GM12878 (cell line): ENCODE results near the gene MDFI. TPM values are rescaled to one million over a fixed set of nuclear protein-coding genes. Genes with fewer than 3 reads are reported as not detected.

ENCODE experiments used
- ATAC-seq: fragments of 200-7000 bp; cut with Tn5 transposase; 3 replicates; pipeline ENCODE4 v1.9.1; 2020; ENCODE audit warnings: mild to moderate bottlenecking, moderate library complexity
- BruUV-seq: library from RNA; stranded (reverse); fragments of 400-500 nt; replicated peaks from 2 replicates; lab custom pipeline; 2021; lab: Mats Ljungman, UMichigan
- CTCF ChIA-PET: fragments of 300-600 bp; sonication (Branson Sonifier 250); formaldehyde crosslinking; extraction: SDS; loops from one replicate; lab custom pipeline; 2021; ENCODE audit warnings: inconsistent platforms; lab: Yijun Ruan, JAX
- POLR2A ChIA-PET: fragments of 350-600 bp; formaldehyde crosslinking; extraction: SDS; loops from one replicate; lab custom pipeline; 2021; ENCODE audit warnings: inconsistent platforms; lab: Charles Lee
- RAD21 ChIA-PET: fragments of 300-600 bp; sonication (Branson Sonifier 250); formaldehyde crosslinking; loops from one replicate; lab custom pipeline; 2023; ENCODE audit warnings: antibody characterized with exemption; ENCODE audit not compliant: unreplicated experiment; lab: Charles Lee
- SMC1A ChIA-PET: fragments of 300-600 bp; sonication (Branson Sonifier 250); formaldehyde crosslinking; loops from one replicate; lab custom pipeline; 2023; ENCODE audit not compliant: unreplicated experiment, uncharacterized antibody; lab: Charles Lee
- DNase-seq: peaks from one replicate; pipeline ENCODE4 v3.0.0-alpha.2; 2011; ENCODE audit warnings: low read depth, low spot score
- FAIRE-seq: peaks from 3 replicates; lab custom pipeline; 2011; peaks lifted over from hg19 to GRCh38; lab: Jason Lieb, UNC
- H2AFZ ChIP-seq: 2 replicates; pipeline ENCODE4 v1.6.0; 2011; ENCODE audit warnings: low read depth, low read length, control low read depth; ENCODE audit not compliant: control insufficient read depth
- H3K27ac ChIP-seq: 2 replicates; pipeline ENCODE4 v1.5.1; 2011; ENCODE audit warnings: control low read depth; ENCODE audit not compliant: control insufficient read depth, insufficient read depth
- H3K27me3 ChIP-seq, 2 experiments: replicated peaks in 1 of 2; 2 replicates each; pipeline versions ENCODE4 v1.6.0 to v1.6.1; 2011; ENCODE audit warnings: low read length in 1 of 2; ENCODE audit not compliant: control insufficient read depth in 2 of 2, insufficient read depth in 2 of 2
- H3K36me3 ChIP-seq, 2 experiments: 2 replicates each; pipeline ENCODE4 v1.5.1; 2011; ENCODE audit warnings: low read length in 1 of 2; ENCODE audit not compliant: control insufficient read depth in 2 of 2, insufficient read depth in 2 of 2
- H3K4me1 ChIP-seq: 2 replicates; pipeline ENCODE4 v1.6.1; 2011; ENCODE audit warnings: mild to moderate bottlenecking, low read length, moderate library complexity, mixed read lengths; ENCODE audit not compliant: control insufficient read depth, insufficient read depth
- H3K4me2 ChIP-seq: 2 replicates; pipeline ENCODE4 v1.6.0; 2011; ENCODE audit warnings: control low read depth; ENCODE audit not compliant: control insufficient read depth, insufficient read depth
- H3K4me3 ChIP-seq: fragments of 200-600 bp; sonication (generic); 2 replicates; pipeline ENCODE4 v1.5.1; 2016
- H3K79me2 ChIP-seq: 2 replicates; pipeline ENCODE4 v1.6.0; 2011; ENCODE audit warnings: low read length; ENCODE audit not compliant: control insufficient read depth, insufficient read depth
- H3K9ac ChIP-seq: 2 replicates; pipeline ENCODE4 v1.8.0; 2011; ENCODE audit warnings: low read length, control low read depth, mixed read lengths; ENCODE audit not compliant: control insufficient read depth, insufficient read depth
- H3K9me3 ChIP-seq: replicated peaks from 3 replicates; pipeline ENCODE4 v1.5.1; 2011; ENCODE audit warnings: mild to moderate bottlenecking, low read length; ENCODE audit not compliant: control insufficient read depth, insufficient read depth
- H4K20me1 ChIP-seq: 2 replicates; pipeline ENCODE4 v1.6.0; 2011; ENCODE audit not compliant: control insufficient read depth, insufficient read depth
- BMI1 ChIP-seq: fragments of 450-650 bp; IDR thresholded peaks from 2 replicates; pipeline ENCODE4 v1.6.1; 2016; ENCODE audit warnings: mild to moderate bottlenecking, moderate library complexity, borderline replicate concordance
- FOXK2 ChIP-seq: fragments of 450-650 bp; IDR thresholded peaks from 2 replicates; pipeline ENCODE4 v1.6.1; 2017; ENCODE audit warnings: mild to moderate bottlenecking, moderate library complexity
- HCFC1 ChIP-seq: fragments of 150-350 bp; IDR thresholded peaks from 2 replicates; pipeline ENCODE4 v1.6.1; 2014; ENCODE audit warnings: low read length
- HDAC6 ChIP-seq: fragments of 200-600 bp; sonication (generic); IDR thresholded peaks from one replicate; pipeline ENCODE4 v1.8.0; 2017; ENCODE audit warnings: antibody characterized with exemption; ENCODE audit not compliant: unreplicated experiment
- LARP7 ChIP-seq: fragments of 450-650 bp; IDR thresholded peaks from 2 replicates; pipeline ENCODE4 v1.6.1; 2017; ENCODE audit warnings: mild to moderate bottlenecking
- SIN3A ChIP-seq: IDR thresholded peaks from 2 replicates; pipeline ENCODE4 v1.6.1; 2012; ENCODE audit warnings: low read depth, low read length, improper control_type of control experiment
- SMAD5 ChIP-seq: IDR thresholded peaks from 2 replicates; pipeline ENCODE4 v1.6.1; 2016; ENCODE audit warnings: antibody characterized with exemption, low read depth
- SREBF2 ChIP-seq: IDR thresholded peaks from 2 replicates; pipeline ENCODE4 v1.6.1; 2012; ENCODE audit warnings: mild to moderate bottlenecking, low read length
- SUPT20H ChIP-seq: IDR thresholded peaks from 2 replicates; pipeline ENCODE4 v1.6.1; 2011; ENCODE audit warnings: low read depth, mild to moderate bottlenecking, low read length, moderate library complexity, borderline replicate concordance; ENCODE audit not compliant: control insufficient read depth
- YBX1 ChIP-seq: fragments of 450-650 bp; IDR thresholded peaks from 2 replicates; pipeline ENCODE4 v1.6.1; 2016; ENCODE audit warnings: antibody characterized with exemption
- YY1 ChIP-seq: IDR thresholded peaks from 2 replicates; pipeline ENCODE4 v1.6.1; 2011; ENCODE audit warnings: low read depth, mild to moderate bottlenecking, low read length
- ZNF274 ChIP-seq: IDR thresholded peaks from one replicate; pipeline ENCODE4 v1.8.0; 2011; ENCODE audit not compliant: insufficient read length, insufficient read depth
- WGBS: methylation state at CpG from one replicate; pipeline ENCODE4 v1.1.6; 2016; ENCODE audit warnings: low lambda C conversion rate; ENCODE audit not compliant: insufficient replicate concordance, insufficient coverage; ENCODE audit errors: missing lambda C conversion rate; 5-methylcytosine and 5-hydroxymethylcytosine counted together
- in situ Hi-C: fragments of 300-500 bp; cut with MboI; formaldehyde crosslinking; loops from 9 replicates; pipeline ENCODE4 v1.14.3; 2018; ENCODE audit warnings: mixed read lengths
- intact Hi-C: fragments of 100-400 bp; cut with micrococcal nuclease; formaldehyde crosslinking; loops from one replicate; pipeline ENCODE4 v1.14.2; 2022; ENCODE audit not compliant: unreplicated experiment
- polyA plus RNA-seq, 11 experiments: library from polyadenylated mRNA; depleted of rRNA in 4 of 11; unstranded in 6 of 11; stranded (reverse) in 5 of 11; fragments of >200 nt; fragmentation: Nextera tagmentation in 4 of 11; fragmentation: Illumina TruSeq in 1 of 11; extraction: Ambion mirVana in 4 of 11; extraction: Trizol in 1 of 11; gene quantifications; 1 replicate in 1 of 11; 2 replicates in 10 of 11; pipeline versions ENCODE4 v1.2.1 to v1.2.3, GENCODE V29; 2011 to 2016; ENCODE audit warnings: inconsistent platforms in 2 of 11, missing spikeins in 2 of 11, low read depth in 1 of 11
- total RNA-seq, 4 experiments: library from RNA; depleted of rRNA in 3 of 4; stranded (reverse); fragments of >200 nt in 3 of 4; fragmentation: Illumina TruSeq in 1 of 4; extraction: Trizol in 1 of 4; gene quantifications; 2 replicates each; pipeline versions ENCODE4 v1.2.1 to v1.2.3, GENCODE V29; 2013 to 2021
- TF ChIP-seq, protein P1 (sequence below): fragments of 450-650 bp; formaldehyde crosslinking; IDR thresholded peaks from 2 replicates; pipeline ENCODE4 v1.5.0; 2022; ENCODE audit warnings: mild to moderate bottlenecking, missing genetic modification characterization
- TF ChIP-seq, protein P2 (sequence below): fragments of 450-650 bp; IDR thresholded peaks from 2 replicates; pipeline ENCODE4 v1.6.1; 2017; ENCODE audit warnings: low read depth, mild to moderate bottlenecking, moderate library complexity
- TF ChIP-seq, protein P3 (sequence below): IDR thresholded peaks from 2 replicates; pipeline ENCODE4 v1.6.1; 2011; ENCODE audit warnings: low read depth, mild to moderate bottlenecking, low read length, moderate library complexity, borderline replicate concordance; ENCODE audit errors: extremely low read depth
- TF ChIP-seq, protein P4 (sequence below): fragments of 450-650 bp; IDR thresholded peaks from 2 replicates; pipeline ENCODE4 v1.6.1; 2017; ENCODE audit warnings: mild to moderate bottlenecking, low read depth, inconsistent platforms; ENCODE audit not compliant: poor library complexity, severe bottlenecking
- TF ChIP-seq, protein P5 (sequence below): IDR thresholded peaks from 2 replicates; pipeline ENCODE4 v1.6.1; 2012; ENCODE audit warnings: low read depth, low read length, improper control_type of control experiment

The MDFI gene
- total and polyA plus RNA-seq, 10 of the 15 experiments (the other 5 are each of a cell fraction or from before 2014, with no cell fraction given), result not detected

DNA sequence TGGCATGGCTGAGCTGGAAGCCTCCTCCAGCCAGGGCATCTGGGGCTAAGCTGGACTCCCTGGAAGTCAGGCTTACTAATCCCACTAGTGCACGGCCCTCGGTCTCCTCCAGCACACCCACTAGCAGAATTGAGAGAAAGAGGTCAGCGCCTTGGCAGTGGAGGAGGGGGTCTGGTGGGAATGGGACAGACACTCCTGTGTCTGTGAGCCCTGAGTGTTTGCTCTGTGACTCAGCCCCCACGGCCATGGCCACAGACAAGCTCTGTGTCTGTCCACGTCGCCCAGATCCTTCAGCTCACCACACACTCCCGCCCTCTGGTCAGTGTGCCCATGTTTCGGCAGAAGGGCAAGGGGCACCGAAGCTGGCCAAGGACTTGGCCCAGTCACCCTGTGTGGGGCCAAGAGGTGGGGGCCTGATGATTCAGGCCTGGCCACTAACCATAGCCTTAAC, 8.8 kb downstream of the MDFI start:
- ChIA-PET SMC1A (no interaction called here), POLR2A (no interaction called here), CTCF (no interaction called here), RAD21 (no interaction called here)
- H3K36me3 ChIP-seq, result no peaks in the 10 kb centered on the region
- FAIRE-seq (no peak), ATAC-seq (no peak), DNase-seq (no peak)
- BruUV-seq, result no TSS peak
- H3K27ac ChIP-seq, result no peak overlapping the region
- no peak overlapping the region for H3K9ac ChIP-seq
- no peak for TF ChIP-seq SREBF2
- TF ChIP-seq HCFC1, result no peak
- TF ChIP-seq YY1, result no peak
- TF ChIP-seq HDAC6, result no peak
- TF ChIP-seq, protein P1, sequence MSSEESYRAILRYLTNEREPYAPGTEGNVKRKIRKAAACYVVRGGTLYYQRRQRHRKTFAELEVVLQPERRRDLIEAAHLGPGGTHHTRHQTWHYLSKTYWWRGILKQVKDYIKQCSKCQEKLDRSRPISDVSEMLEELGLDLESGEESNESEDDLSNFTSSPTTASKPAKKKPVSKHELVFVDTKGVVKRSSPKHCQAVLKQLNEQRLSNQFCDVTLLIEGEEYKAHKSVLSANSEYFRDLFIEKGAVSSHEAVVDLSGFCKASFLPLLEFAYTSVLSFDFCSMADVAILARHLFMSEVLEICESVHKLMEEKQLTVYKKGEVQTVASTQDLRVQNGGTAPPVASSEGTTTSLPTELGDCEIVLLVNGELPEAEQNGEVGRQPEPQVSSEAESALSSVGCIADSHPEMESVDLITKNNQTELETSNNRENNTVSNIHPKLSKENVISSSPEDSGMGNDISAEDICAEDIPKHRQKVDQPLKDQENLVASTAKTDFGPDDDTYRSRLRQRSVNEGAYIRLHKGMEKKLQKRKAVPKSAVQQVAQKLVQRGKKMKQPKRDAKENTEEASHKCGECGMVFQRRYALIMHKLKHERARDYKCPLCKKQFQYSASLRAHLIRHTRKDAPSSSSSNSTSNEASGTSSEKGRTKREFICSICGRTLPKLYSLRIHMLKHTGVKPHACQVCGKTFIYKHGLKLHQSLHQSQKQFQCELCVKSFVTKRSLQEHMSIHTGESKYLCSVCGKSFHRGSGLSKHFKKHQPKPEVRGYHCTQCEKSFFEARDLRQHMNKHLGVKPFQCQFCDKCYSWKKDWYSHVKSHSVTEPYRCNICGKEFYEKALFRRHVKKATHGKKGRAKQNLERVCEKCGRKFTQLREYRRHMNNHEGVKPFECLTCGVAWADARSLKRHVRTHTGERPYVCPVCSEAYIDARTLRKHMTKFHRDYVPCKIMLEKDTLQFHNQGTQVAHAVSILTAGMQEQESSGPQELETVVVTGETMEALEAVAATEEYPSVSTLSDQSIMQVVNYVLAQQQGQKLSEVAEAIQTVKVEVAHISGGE (CRISPR knock-in tag), result no peak
- TF ChIP-seq SMAD5, result no peak
- TF ChIP-seq LARP7, result no peak
- TF ChIP-seq FOXK2, result no peak
- no peak for TF ChIP-seq YBX1
- TF ChIP-seq, protein P2, sequence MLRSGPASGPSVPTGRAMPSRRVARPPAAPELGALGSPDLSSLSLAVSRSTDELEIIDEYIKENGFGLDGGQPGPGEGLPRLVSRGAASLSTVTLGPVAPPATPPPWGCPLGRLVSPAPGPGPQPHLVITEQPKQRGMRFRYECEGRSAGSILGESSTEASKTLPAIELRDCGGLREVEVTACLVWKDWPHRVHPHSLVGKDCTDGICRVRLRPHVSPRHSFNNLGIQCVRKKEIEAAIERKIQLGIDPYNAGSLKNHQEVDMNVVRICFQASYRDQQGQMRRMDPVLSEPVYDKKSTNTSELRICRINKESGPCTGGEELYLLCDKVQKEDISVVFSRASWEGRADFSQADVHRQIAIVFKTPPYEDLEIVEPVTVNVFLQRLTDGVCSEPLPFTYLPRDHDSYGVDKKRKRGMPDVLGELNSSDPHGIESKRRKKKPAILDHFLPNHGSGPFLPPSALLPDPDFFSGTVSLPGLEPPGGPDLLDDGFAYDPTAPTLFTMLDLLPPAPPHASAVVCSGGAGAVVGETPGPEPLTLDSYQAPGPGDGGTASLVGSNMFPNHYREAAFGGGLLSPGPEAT, result no peak
- TF ChIP-seq BMI1, result no peak
- TF ChIP-seq, protein P3, sequence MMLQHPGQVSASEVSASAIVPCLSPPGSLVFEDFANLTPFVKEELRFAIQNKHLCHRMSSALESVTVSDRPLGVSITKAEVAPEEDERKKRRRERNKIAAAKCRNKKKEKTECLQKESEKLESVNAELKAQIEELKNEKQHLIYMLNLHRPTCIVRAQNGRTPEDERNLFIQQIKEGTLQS, result no peak
- no peak for TF ChIP-seq ZNF274
- TF ChIP-seq, protein P4, sequence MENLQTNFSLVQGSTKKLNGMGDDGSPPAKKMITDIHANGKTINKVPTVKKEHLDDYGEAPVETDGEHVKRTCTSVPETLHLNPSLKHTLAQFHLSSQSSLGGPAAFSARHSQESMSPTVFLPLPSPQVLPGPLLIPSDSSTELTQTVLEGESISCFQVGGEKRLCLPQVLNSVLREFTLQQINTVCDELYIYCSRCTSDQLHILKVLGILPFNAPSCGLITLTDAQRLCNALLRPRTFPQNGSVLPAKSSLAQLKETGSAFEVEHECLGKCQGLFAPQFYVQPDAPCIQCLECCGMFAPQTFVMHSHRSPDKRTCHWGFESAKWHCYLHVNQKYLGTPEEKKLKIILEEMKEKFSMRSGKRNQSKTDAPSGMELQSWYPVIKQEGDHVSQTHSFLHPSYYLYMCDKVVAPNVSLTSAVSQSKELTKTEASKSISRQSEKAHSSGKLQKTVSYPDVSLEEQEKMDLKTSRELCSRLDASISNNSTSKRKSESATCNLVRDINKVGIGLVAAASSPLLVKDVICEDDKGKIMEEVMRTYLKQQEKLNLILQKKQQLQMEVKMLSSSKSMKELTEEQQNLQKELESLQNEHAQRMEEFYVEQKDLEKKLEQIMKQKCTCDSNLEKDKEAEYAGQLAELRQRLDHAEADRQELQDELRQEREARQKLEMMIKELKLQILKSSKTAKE, result no peak
- TF ChIP-seq SIN3A, result no peak
- TF ChIP-seq, protein P5, sequence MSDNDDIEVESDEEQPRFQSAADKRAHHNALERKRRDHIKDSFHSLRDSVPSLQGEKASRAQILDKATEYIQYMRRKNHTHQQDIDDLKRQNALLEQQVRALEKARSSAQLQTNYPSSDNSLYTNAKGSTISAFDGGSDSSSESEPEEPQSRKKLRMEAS, result no peak
- TF ChIP-seq SUPT20H, result no peak
- no peaks in the 10 kb centered on the region for H3K4me1 ChIP-seq
- no peak overlapping the region for H2AFZ ChIP-seq
- peaks cover 0 to 3% of the 10 kb centered on the region in 2 experiments; a peak in 3 of 4 replicates for H3K27me3 ChIP-seq
- H4K20me1 ChIP-seq, result no peaks in the 10 kb centered on the region
- no peaks in the 10 kb centered on the region for H3K9me3 ChIP-seq
- H3K4me2 ChIP-seq, result no peak overlapping the region
- WGBS, result 42% methylated on average over 9 of the region's 9 CpGs
- H3K79me2 ChIP-seq, result no peaks in the 10 kb centered on the region
- no peak overlapping the region for H3K4me3 ChIP-seq
- in situ Hi-C loops, result no loop called here
- intact Hi-C loops, result no loop called here
